Fibroblast of lung (primary cell): ENCODE data around the gene TBC1D22A. TPM values are rescaled to one million over a fixed set of nuclear protein-coding genes. Genes with fewer than 3 reads are reported as not detected.
"Not testable (repeated sequence)": the region's sequence is repeated elsewhere in the genome, so short reads cannot be mapped to it uniquely, and the experiment has no call there.

Experiments used
- DNase-seq, 2 donors: peaks; one replicate each; pipeline versions ENCODE4 v3.0.0 to v3.0.0-alpha.2; 2010; ENCODE audit warnings: low read depth in 2 of 2
- H2AFZ ChIP-seq: 2 replicates; pipeline ENCODE4 v1.5.1; 2012; ENCODE audit warnings: low read length, control low read depth, inconsistent platforms
- H3K27ac ChIP-seq: 2 replicates; pipeline ENCODE4 v1.5.1; 2011; ENCODE audit warnings: low read length, control low read depth; ENCODE audit not compliant: insufficient read depth
- H3K27me3 ChIP-seq: 2 replicates; pipeline ENCODE4 v1.5.1; 2011; ENCODE audit warnings: mild to moderate bottlenecking, low read length; ENCODE audit not compliant: control insufficient read depth, insufficient read depth
- H3K36me3 ChIP-seq: 2 replicates; pipeline ENCODE4 v1.5.1; 2011; ENCODE audit warnings: low read length; ENCODE audit not compliant: control insufficient read depth, insufficient read depth
- H3K4me1 ChIP-seq: 2 replicates; pipeline ENCODE4 v1.5.1; 2011; ENCODE audit warnings: low read length; ENCODE audit not compliant: control insufficient read depth, insufficient read depth; ENCODE audit errors: extremely low read depth
- H3K4me2 ChIP-seq: 2 replicates; pipeline ENCODE4 v1.5.1; 2011; ENCODE audit warnings: low read length, control low read depth; ENCODE audit not compliant: insufficient read depth; ENCODE audit errors: extremely low read depth
- H3K4me3 ChIP-seq, 4 experiments: fragments of 200-600 bp in 1 of 4; sonication (generic) in 1 of 4; replicated peaks in 1 of 4; 2 replicates each; pipeline ENCODE4 v1.5.1; 2011 to 2016; ENCODE audit warnings: low read length in 4 of 4, low read depth in 3 of 4, mild to moderate bottlenecking in 3 of 4, control low read depth in 2 of 4, inconsistent platforms in 1 of 4, mixed read lengths in 1 of 4; ENCODE audit not compliant: insufficient read depth in 1 of 4; ENCODE audit errors: control extremely low read depth in 1 of 4
- H3K79me2 ChIP-seq: 2 replicates; pipeline ENCODE4 v1.5.1; 2012; ENCODE audit warnings: mild to moderate bottlenecking, low read length, inconsistent platforms; ENCODE audit not compliant: control insufficient read depth, insufficient read depth
- H3K9ac ChIP-seq: 2 replicates; pipeline ENCODE4 v1.5.1; 2011; ENCODE audit warnings: mild to moderate bottlenecking, low read length, control low read depth; ENCODE audit not compliant: insufficient read depth
- H3K9me3 ChIP-seq: 2 replicates; pipeline ENCODE4 v1.5.1; 2012; ENCODE audit warnings: low read depth, low read length; ENCODE audit not compliant: control insufficient read depth, insufficient read depth
- H4K20me1 ChIP-seq: 2 replicates; pipeline ENCODE4 v1.5.1; 2011; ENCODE audit warnings: low read length; ENCODE audit not compliant: control insufficient read depth, insufficient read depth; ENCODE audit errors: extremely low read depth
- CTCF ChIP-seq, 2 donors: IDR thresholded peaks in 1 of 2; conservative IDR thresholded peaks in 1 of 2; 1 replicate in 1 of 2; 2 replicates in 1 of 2; pipeline ENCODE4 v1.5.1; 2011 to 2012; ENCODE audit warnings: low read length in 2 of 2, control low read depth in 1 of 2, inconsistent platforms in 1 of 2, low read depth in 1 of 2, mild to moderate bottlenecking in 1 of 2
- EZH2 ChIP-seq: IDR thresholded peaks from 2 replicates; pipeline ENCODE4 v1.5.1; 2012; ENCODE audit warnings: low read length, control low read depth, mild to moderate bottlenecking; ENCODE audit errors: missing control alignments
- polyA plus RNA-seq, 2 donors: library from polyadenylated mRNA; depleted of rRNA in 1 of 2; stranded (reverse) in 1 of 2; unstranded in 1 of 2; fragments of >200 nt; gene quantifications; 2 replicates each; pipeline ENCODE4 v1.2.1, GENCODE V29; 2011 to 2012; ENCODE audit warnings: missing spikeins in 1 of 2
- total RNA-seq: library from RNA; depleted of rRNA; stranded (reverse); fragments of >200 nt; gene quantifications from 2 replicates; pipeline ENCODE4 v1.2.1, GENCODE V29; 2014

TBC1D22A gene
- total and polyA plus RNA-seq, 2 donors (not counting 1 experiment from before 2014, with no cell fraction given), result 11.6 to 17.6 TPM

- TF ChIP-seq CTCF (conservative IDR thresholded peaks at IDR 0.05 in 1 of 2, IDR thresholded peaks at IDR 0.05 in 1 of 2; ENCODE audit: low read depth in 1 of 2, low read length in 2 of 2) (no peak), EZH2 (no peak)
- no peak overlapping the region for H3K27ac ChIP-seq
Measured at GRCh38 chr22:47047321-47048122, 285.1 kb downstream of the TBC1D22A start.

GRCh38 chr22:47048123-47049077 lies 285.9 kb downstream of the TBC1D22A start:
- no peak overlapping the region for H3K4me2 ChIP-seq
- TF ChIP-seq CTCF (conservative IDR thresholded peaks at IDR 0.05 in 1 of 2, IDR thresholded peaks at IDR 0.05 in 1 of 2; ENCODE audit: low read depth in 1 of 2, low read length in 2 of 2) (no peak), EZH2 (no peak)

More at GRCh38 chr22:47047321-47048122, 285.1 kb downstream of the TBC1D22A start:
- H3K4me2 ChIP-seq, result no peak overlapping the region
- H3K27me3 ChIP-seq, result no peaks in the 10 kb centered on the region
- no peaks in the 10 kb centered on the region for H3K36me3 ChIP-seq
- H4K20me1 ChIP-seq, result no peaks in the 10 kb centered on the region
- DNase-seq, result no peak
- H2AFZ ChIP-seq, result no peak overlapping the region
- no peak overlapping the region for H3K9ac ChIP-seq
- no peak overlapping the region for H3K4me3 ChIP-seq
- no peaks in the 10 kb centered on the region for H3K4me1 ChIP-seq
- no peaks in the 10 kb centered on the region for H3K79me2 ChIP-seq
- no peaks in the 10 kb centered on the region for H3K9me3 ChIP-seq

GRCh38 chr22:47049078-47049624 lies 286.7 kb downstream of the TBC1D22A start:
- Histone ChIP-seq H2AFZ (no peak overlapping the region), H3K4me1 (no peaks in the 10 kb centered on the region), H3K4me3 (no peak overlapping the region), H3K27me3 (no peaks in the 10 kb centered on the region), H3K4me2 (no peak overlapping the region), H4K20me1 (no peaks in the 10 kb centered on the region), H3K36me3 (no peaks in the 10 kb centered on the region), H3K9ac (no peak overlapping the region), H3K9me3 (no peaks in the 10 kb centered on the region), H3K27ac (no peak overlapping the region), H3K79me2 (no peaks in the 10 kb centered on the region)
- TF ChIP-seq EZH2 (no peak), CTCF (conservative IDR thresholded peaks at IDR 0.05 in 1 of 2, IDR thresholded peaks at IDR 0.05 in 1 of 2; ENCODE audit: low read depth in 1 of 2, low read length in 2 of 2) (no peak)
- DNase-seq, result no peak

More at GRCh38 chr22:47048123-47049077, 285.9 kb downstream of the TBC1D22A start:
- Histone ChIP-seq H3K36me3 (no peaks in the 10 kb centered on the region), H3K4me3 (no peak overlapping the region), H3K9ac (no peak overlapping the region), H2AFZ (no peak overlapping the region), H3K4me1 (no peaks in the 10 kb centered on the region), H3K27me3 (no peaks in the 10 kb centered on the region), H3K9me3 (no peaks in the 10 kb centered on the region), H4K20me1 (no peaks in the 10 kb centered on the region), H3K27ac (no peak overlapping the region), H3K79me2 (no peaks in the 10 kb centered on the region)
- no peak for DNase-seq

GRCh38 chr22:47049736-47050400 lies 287.4 kb downstream of the TBC1D22A start:
- not testable (repeated sequence) for H3K9me3 ChIP-seq, H4K20me1 ChIP-seq, H3K9ac ChIP-seq, H3K4me3 ChIP-seq, H3K4me1 ChIP-seq, H3K79me2 ChIP-seq, H3K4me2 ChIP-seq, DNase-seq, H2AFZ ChIP-seq, H3K27me3 ChIP-seq, H3K27ac ChIP-seq, H3K36me3 ChIP-seq
